ENCODE data around the gene HOXB6. TPM values are rescaled to one million over a fixed set of nuclear protein-coding genes. Genes with fewer than 3 reads are reported as not detected.

The HOXB6 gene
- total and polyA plus RNA-seq, 4 donors: 0.17 to 1.1 (median 0.46) TPM

DNA sequence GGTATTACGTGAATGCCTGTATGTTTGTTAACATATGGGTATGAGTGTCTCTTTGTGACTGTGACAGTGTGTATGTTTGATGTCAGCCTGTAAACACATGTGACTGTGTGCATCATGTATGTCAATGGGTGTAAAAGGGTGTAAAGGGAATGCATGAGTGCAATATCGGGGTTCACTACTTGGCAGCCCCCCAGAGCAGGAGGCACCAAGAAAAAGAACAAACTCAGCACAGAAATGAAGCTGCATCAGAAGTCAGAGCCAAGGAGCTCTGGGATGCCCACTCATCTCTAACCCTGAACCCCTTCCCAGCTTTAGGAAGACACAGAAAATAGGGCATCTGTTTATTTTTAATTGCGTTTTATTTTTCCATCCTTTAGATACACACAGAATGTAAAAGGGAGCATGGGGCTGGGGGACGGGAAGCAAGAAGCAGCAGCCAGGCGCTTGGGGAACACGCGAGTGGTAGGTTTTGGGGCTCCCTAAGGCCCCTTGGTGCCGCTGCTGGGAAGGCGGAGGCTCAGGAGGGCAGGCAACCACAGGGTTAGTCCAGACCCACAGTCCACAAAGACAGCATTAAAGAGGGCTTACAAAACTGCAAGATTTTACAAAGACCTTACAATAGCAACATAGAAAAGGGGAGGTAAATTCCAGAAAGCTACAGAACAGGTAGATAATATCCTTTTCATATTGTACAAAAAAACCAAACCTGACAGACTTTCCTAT, 2.3 kb upstream of the HOXB6 start:
- peaks cover 0 to 10% (median 5%) of the 10 kb centered on the region in 4 donors for H3K4me1 ChIP-seq (ENCODE audit: control insufficient read depth in 4 of 4, insufficient read depth in 4 of 4, low read length in 3 of 4)
- no peak for DNase-seq (ENCODE audit: low spot score)
- no peak overlapping the region for H3K9ac ChIP-seq (ENCODE audit: low read depth in 1 of 2, low read length in 2 of 2)
- 43% methylated on average over 9 of the region's 9 CpGs for WGBS
- no peaks in the 10 kb centered on the region for H3K9me3 ChIP-seq (ENCODE audit: control insufficient read depth in 4 of 4, low read length in 3 of 4)
- H3K4me3 ChIP-seq (ENCODE audit: low read depth in 1 of 3, low read length in 3 of 3): no peak overlapping the region
- H3K27ac ChIP-seq (ENCODE audit: low read depth in 1 of 2, low read length in 2 of 2): no peak overlapping the region
- H3K27me3 ChIP-seq (ENCODE audit: control insufficient read depth in 4 of 4, insufficient read depth in 4 of 4, low read length in 3 of 4): peaks cover 0 to 29% (median 15%) of the 10 kb centered on the region in 4 donors
- TF ChIP-seq FOXA2 (IDR thresholded peaks at IDR 0.05) (no peak), YY1 (IDR thresholded peaks at IDR 0.05) (no peak), SP1 (IDR thresholded peaks at IDR 0.05) (no peak), NR2F2 (IDR thresholded peaks at IDR 0.05) (no peak)
- TF ChIP-seq, protein P1, sequence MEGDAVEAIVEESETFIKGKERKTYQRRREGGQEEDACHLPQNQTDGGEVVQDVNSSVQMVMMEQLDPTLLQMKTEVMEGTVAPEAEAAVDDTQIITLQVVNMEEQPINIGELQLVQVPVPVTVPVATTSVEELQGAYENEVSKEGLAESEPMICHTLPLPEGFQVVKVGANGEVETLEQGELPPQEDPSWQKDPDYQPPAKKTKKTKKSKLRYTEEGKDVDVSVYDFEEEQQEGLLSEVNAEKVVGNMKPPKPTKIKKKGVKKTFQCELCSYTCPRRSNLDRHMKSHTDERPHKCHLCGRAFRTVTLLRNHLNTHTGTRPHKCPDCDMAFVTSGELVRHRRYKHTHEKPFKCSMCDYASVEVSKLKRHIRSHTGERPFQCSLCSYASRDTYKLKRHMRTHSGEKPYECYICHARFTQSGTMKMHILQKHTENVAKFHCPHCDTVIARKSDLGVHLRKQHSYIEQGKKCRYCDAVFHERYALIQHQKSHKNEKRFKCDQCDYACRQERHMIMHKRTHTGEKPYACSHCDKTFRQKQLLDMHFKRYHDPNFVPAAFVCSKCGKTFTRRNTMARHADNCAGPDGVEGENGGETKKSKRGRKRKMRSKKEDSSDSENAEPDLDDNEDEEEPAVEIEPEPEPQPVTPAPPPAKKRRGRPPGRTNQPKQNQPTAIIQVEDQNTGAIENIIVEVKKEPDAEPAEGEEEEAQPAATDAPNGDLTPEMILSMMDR (IDR thresholded peaks at IDR 0.05; ENCODE audit: low read depth, low read length, missing input control): no peak
- TF ChIP-seq, protein P2, sequence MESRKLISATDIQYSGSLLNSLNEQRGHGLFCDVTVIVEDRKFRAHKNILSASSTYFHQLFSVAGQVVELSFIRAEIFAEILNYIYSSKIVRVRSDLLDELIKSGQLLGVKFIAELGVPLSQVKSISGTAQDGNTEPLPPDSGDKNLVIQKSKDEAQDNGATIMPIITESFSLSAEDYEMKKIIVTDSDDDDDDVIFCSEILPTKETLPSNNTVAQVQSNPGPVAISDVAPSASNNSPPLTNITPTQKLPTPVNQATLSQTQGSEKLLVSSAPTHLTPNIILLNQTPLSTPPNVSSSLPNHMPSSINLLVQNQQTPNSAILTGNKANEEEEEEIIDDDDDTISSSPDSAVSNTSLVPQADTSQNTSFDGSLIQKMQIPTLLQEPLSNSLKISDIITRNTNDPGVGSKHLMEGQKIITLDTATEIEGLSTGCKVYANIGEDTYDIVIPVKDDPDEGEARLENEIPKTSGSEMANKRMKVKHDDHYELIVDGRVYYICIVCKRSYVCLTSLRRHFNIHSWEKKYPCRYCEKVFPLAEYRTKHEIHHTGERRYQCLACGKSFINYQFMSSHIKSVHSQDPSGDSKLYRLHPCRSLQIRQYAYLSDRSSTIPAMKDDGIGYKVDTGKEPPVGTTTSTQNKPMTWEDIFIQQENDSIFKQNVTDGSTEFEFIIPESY (IDR thresholded peaks at IDR 0.05): no peak
- H3K36me3 ChIP-seq (ENCODE audit: control insufficient read depth in 4 of 4, insufficient read depth in 3 of 4, low read depth in 1 of 4, low read length in 3 of 4): no peaks in the 10 kb centered on the region

DNA sequence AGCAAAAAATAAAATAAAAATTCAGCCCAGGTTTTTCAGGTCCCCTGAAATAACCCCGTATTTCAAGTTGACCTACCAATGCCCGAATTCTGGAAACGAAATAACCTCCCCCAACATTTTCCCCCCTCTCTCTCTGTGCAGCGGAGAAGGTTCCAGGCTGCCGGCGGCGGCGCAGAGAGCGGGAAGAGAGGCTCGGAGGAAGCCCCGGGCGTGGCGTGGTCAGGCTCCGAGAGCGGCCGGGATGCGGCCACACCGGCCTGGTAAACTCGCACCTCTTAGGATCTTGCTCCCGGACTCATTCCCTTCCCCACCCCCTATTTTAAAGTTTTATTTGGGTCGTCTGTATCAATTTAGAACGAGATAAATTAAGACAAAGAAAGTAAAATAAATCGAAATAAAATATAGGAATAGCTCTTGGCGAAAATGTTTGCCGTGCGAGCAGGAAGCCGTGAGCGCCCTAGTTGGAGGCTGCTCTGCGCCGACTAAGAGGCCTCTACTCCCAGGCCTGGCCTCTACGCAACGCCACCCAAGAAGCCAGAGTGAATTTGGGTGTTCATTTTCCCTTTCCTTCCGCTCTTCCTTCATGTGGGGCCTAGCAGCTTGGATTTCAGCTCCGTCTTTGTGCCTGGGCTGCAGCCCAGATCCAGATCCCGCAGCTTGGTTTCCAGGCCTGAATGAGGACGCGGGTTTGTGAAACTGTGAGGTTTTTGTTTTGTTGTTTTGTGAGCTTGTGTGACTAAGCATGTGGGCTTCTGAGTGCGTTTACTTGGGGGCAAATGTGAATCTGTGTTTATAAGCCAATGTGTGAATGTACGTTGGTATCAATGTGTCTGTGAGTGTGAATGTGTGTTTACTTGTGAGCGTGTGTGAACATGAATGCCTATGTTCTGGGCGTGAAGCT, 1.5 kb upstream of the HOXB6 start:
- Histone ChIP-seq H3K9ac (ENCODE audit: low read depth in 1 of 2, low read length in 2 of 2) (no peak overlapping the region), H3K36me3 (ENCODE audit: control insufficient read depth in 4 of 4, insufficient read depth in 3 of 4, low read depth in 1 of 4, low read length in 3 of 4) (no peaks in the 10 kb centered on the region), H3K9me3 (ENCODE audit: control insufficient read depth in 4 of 4, low read length in 3 of 4) (no peaks in the 10 kb centered on the region), H3K27ac (ENCODE audit: low read depth in 1 of 2, low read length in 2 of 2) (no peak overlapping the region), H3K4me3 (ENCODE audit: low read depth in 1 of 3, low read length in 3 of 3) (no peak overlapping the region), H3K27me3 (ENCODE audit: control insufficient read depth in 4 of 4, insufficient read depth in 4 of 4, low read length in 3 of 4) (peaks cover 0 to 35% (median 16%) of the 10 kb centered on the region in 4 donors), H3K4me1 (ENCODE audit: control insufficient read depth in 4 of 4, insufficient read depth in 4 of 4, low read length in 3 of 4) (peaks cover 0 to 17% (median 5%) of the 10 kb centered on the region in 4 donors)
- 38% methylated on average over 41 of the region's 41 CpGs for WGBS
- no peak for TF ChIP-seq HNF4G (IDR thresholded peaks at IDR 0.05)
- no peak for TF ChIP-seq RAD21 (IDR thresholded peaks at IDR 0.05)
- TF ChIP-seq NR2F2 (IDR thresholded peaks at IDR 0.05): no peak
- no peak for TF ChIP-seq FOXA2 (IDR thresholded peaks at IDR 0.05)
- TF ChIP-seq, protein P1 (IDR thresholded peaks at IDR 0.05; ENCODE audit: low read depth, low read length, missing input control): no peak
- TF ChIP-seq JUND (IDR thresholded peaks at IDR 0.05): no peak
- no peak for TF ChIP-seq YY1 (IDR thresholded peaks at IDR 0.05)
- TF ChIP-seq, protein P3, sequence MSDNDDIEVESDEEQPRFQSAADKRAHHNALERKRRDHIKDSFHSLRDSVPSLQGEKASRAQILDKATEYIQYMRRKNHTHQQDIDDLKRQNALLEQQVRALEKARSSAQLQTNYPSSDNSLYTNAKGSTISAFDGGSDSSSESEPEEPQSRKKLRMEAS (IDR thresholded peaks at IDR 0.05): no peak
- no peak for TF ChIP-seq GABPA (IDR thresholded peaks at IDR 0.05 in 1 of 2, conservative IDR thresholded peaks at IDR 0.05 in 1 of 2)
- no peak for TF ChIP-seq HNF4A (conservative IDR thresholded peaks at IDR 0.05)
- no peak for DNase-seq (ENCODE audit: low spot score)
